ENCODE measurements around the gene NIT1. TPM values are rescaled to one million over a fixed set of nuclear protein-coding genes. Genes with fewer than 3 reads are reported as not detected.
A peak's percentile ranks its signal among the peaks of the same experiment; 100 is the strongest.

NIT1 gene
- total and polyA plus RNA-seq, 7 donors = 20.1 to 43.8 (median 30.7) TPM

- no peak overlapping the region for H3K27ac ChIP-seq
- ATAC-seq (peak in 2 of 4 donors; percentile 47 to 63), DNase-seq (no peak)
- H3K9me3 ChIP-seq = no peaks in the 10 kb centered on the region
- TF ChIP-seq CTCF (IDR thresholded peaks at IDR 0.05) = peak; percentile 56
- intact Hi-C loops (cut with DNase I) = loop anchor here in 1 of 2 donors (5.0 kb wide), 2 partner anchors 67 to 142 kb away; no protein-coding TSS in a partner anchor
- WGBS, 3 donors = 31 to 58% (median 34%) methylated on average over 1 of the region's 1 CpG
- no peaks in the 10 kb centered on the region for H3K27me3 ChIP-seq (ENCODE audit: insufficient read depth in 3 of 3, low read length in 2 of 3)
- H3K36me3 ChIP-seq (ENCODE audit: insufficient read depth in 1 of 2, low read depth in 1 of 2) = no peaks in the 10 kb centered on the region
- H3K4me3 ChIP-seq = no peak overlapping the region
- peaks cover 13% of the 10 kb centered on the region for H3K4me1 ChIP-seq
These were observed 21.9 kb downstream of the NIT1 start for GRCh38 chr1:161139766-161140165.

- no peak overlapping the region for H3K27ac ChIP-seq
- H3K4me1 ChIP-seq = peaks cover 13% of the 10 kb centered on the region
- intact Hi-C loops (cut with DNase I) = no loop called here
- H3K4me3 ChIP-seq = no peak overlapping the region
- DNase-seq (no peak), ATAC-seq (no peak)
- no peaks in the 10 kb centered on the region for H3K27me3 ChIP-seq (ENCODE audit: insufficient read depth in 3 of 3, low read length in 2 of 3)
- 95 to 96% (median 96%) methylated on average over 29 of the region's 29 CpGs for WGBS, 3 donors
- H3K9me3 ChIP-seq = no peaks in the 10 kb centered on the region
- no peaks in the 10 kb centered on the region for H3K36me3 ChIP-seq (ENCODE audit: insufficient read depth in 1 of 2, low read depth in 1 of 2)
- TF ChIP-seq CTCF (IDR thresholded peaks at IDR 0.05) = no peak
These were observed 23.0 kb downstream of the NIT1 start for GRCh38 chr1:161140755-161141400.

GRCh38 chr1:161145832-161146231 lies 27.9 kb downstream of the NIT1 start:
- Histone ChIP-seq H3K27me3 (ENCODE audit: insufficient read depth in 3 of 3, low read length in 2 of 3) (no peaks in the 10 kb centered on the region), H3K4me1 (no peaks in the 10 kb centered on the region), H3K36me3 (ENCODE audit: insufficient read depth in 1 of 2, low read depth in 1 of 2) (no peaks in the 10 kb centered on the region), H3K4me3 (no peak overlapping the region), H3K27ac (no peak overlapping the region), H3K9me3 (no peaks in the 10 kb centered on the region)
- intact Hi-C loops (cut with DNase I) = no loop called here
- no peak for ATAC-seq
- 79 to 87% (median 84%) methylated on average over 3 of the region's 3 CpGs for WGBS, 3 donors
- TF ChIP-seq CTCF (IDR thresholded peaks at IDR 0.05) = no peak
- no peak for DNase-seq

GRCh38 chr1:161153176-161153575 lies 35.3 kb downstream of the NIT1 start:
- Histone ChIP-seq H3K4me3 (peak overlapping the region; percentile 83), H3K36me3 (ENCODE audit: insufficient read depth in 1 of 2, low read depth in 1 of 2) (peaks cover 0 to 16% of the 10 kb centered on the region in 2 donors), H3K27me3 (ENCODE audit: insufficient read depth in 3 of 3, low read length in 2 of 3) (no peaks in the 10 kb centered on the region), H3K9me3 (no peaks in the 10 kb centered on the region), H3K4me1 (peaks cover 3% of the 10 kb centered on the region), H3K27ac (peak overlapping the region; percentile 96)
- ATAC-seq (peak in 2 of 4 donors; percentile 21 to 31), DNase-seq (no peak)
- no peak for TF ChIP-seq CTCF (IDR thresholded peaks at IDR 0.05)
- intact Hi-C loops (cut with DNase I) = loop anchor here in 1 of 2 donors (5.0 kb wide), 1 partner anchor 106 kb away; the partner anchor contains the start of gene USF1
- 22 to 25% (median 24%) methylated on average over 9 of the region's 9 CpGs for whole genome bisulfite sequencing, 3 donors

All from psoas muscle (tissue), 8 donors.